ENCODE data around the gene TMEM218. TPM values are rescaled to one million over a fixed set of nuclear protein-coding genes. Genes with fewer than 3 reads are reported as not detected.
"Not testable (repeated sequence)": the region's sequence is repeated elsewhere in the genome, so short reads cannot be mapped to it uniquely, and the experiment has no call there.

Gene TMEM218
- total RNA-seq, 1 donor from 2014 or later: 15.8 TPM

- H3K27me3 Mint-ChIP-seq (ENCODE audit: unreplicated experiment): no peaks in the 10 kb centered on the region
These were observed 19.4 kb downstream of the TMEM218 start for GRCh38 chr11:125091877-125092664.

DNA sequence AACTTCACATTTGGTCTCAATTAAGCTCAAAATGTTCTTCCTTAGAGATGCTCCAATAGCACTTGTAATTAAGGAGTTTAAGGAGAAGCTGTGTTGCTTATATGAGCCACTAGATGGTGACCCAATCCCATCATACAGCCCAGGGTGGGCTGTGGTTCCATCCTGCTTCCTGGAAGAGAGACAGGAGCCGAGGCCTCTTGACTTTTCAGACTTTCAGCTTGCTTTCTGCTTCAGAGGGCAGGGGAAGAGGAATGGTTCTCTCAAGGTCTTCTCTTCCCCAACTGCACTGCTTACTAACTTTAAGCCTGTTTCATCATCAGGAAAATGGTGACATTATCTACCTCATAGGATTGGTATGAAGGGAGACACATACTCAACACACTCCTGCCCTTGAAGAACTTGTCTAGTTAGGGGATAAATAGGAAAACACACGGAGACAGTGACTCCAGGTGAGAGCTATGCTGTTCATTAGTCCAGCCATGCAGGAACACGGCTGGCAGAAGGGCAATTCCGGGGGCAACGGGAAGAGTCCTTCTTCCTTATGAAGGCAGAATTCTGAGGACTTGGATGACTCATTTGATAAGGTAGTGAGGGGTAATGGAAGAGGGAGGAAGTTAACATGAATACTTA, 20.1 kb downstream of the TMEM218 start:
- peak; percentile 51 for DNase-seq
- no peaks in the 10 kb centered on the region for H3K36me3 Mint-ChIP-seq (ENCODE audit: unreplicated experiment)
- H3K9me3 Mint-ChIP-seq (ENCODE audit: unreplicated experiment): no peaks in the 10 kb centered on the region
- H3K4me1 Mint-ChIP-seq (ENCODE audit: low read depth, unreplicated experiment): peaks cover 7% of the 10 kb centered on the region
- H3K4me3 Mint-ChIP-seq (ENCODE audit: unreplicated experiment): no peak overlapping the region
- TF ChIP-seq, protein P1, sequence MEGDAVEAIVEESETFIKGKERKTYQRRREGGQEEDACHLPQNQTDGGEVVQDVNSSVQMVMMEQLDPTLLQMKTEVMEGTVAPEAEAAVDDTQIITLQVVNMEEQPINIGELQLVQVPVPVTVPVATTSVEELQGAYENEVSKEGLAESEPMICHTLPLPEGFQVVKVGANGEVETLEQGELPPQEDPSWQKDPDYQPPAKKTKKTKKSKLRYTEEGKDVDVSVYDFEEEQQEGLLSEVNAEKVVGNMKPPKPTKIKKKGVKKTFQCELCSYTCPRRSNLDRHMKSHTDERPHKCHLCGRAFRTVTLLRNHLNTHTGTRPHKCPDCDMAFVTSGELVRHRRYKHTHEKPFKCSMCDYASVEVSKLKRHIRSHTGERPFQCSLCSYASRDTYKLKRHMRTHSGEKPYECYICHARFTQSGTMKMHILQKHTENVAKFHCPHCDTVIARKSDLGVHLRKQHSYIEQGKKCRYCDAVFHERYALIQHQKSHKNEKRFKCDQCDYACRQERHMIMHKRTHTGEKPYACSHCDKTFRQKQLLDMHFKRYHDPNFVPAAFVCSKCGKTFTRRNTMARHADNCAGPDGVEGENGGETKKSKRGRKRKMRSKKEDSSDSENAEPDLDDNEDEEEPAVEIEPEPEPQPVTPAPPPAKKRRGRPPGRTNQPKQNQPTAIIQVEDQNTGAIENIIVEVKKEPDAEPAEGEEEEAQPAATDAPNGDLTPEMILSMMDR (IDR thresholded peaks at IDR 0.05; ENCODE audit: partially characterized antibody, unreplicated experiment): peak; percentile 75
- no peak overlapping the region for H3K27ac Mint-ChIP-seq (ENCODE audit: unreplicated experiment)
- no peaks in the 10 kb centered on the region for H3K27me3 Mint-ChIP-seq (ENCODE audit: unreplicated experiment)

More at GRCh38 chr11:125091877-125092664, 19.4 kb downstream of the TMEM218 start:
- Mint-ChIP-seq H3K27ac (ENCODE audit: unreplicated experiment) (no peak overlapping the region), H3K4me1 (ENCODE audit: low read depth, unreplicated experiment) (peaks cover 7% of the 10 kb centered on the region), H3K4me3 (ENCODE audit: unreplicated experiment) (no peak overlapping the region), H3K36me3 (ENCODE audit: unreplicated experiment) (no peaks in the 10 kb centered on the region), H3K9me3 (ENCODE audit: unreplicated experiment) (no peaks in the 10 kb centered on the region)
- no peak for DNase-seq
- TF ChIP-seq, protein P1 (IDR thresholded peaks at IDR 0.05; ENCODE audit: partially characterized antibody, unreplicated experiment): no peak

DNA sequence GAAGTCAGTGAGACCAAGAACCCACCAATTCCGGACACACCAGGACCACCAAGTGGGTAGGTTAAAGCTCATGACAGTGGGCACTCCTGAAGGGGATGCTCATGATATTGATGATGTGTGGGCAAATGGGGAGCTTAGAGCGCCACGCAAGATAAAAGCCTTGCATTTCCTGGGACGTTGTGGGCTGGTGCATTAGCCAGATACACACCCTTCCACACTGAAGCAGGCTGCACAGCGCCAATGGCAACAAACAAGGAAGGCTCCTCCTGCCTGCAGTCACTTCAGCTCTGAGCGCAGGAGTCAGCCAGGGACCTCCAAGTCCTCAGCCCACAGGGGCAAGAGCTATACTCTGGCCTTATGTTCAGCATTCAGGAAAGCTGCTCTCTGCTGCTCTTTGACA, 20.6 kb downstream of the TMEM218 start:
- TF ChIP-seq, protein P1 (IDR thresholded peaks at IDR 0.05; ENCODE audit: partially characterized antibody, unreplicated experiment): no peak
- Mint-ChIP-seq H3K4me3 (ENCODE audit: unreplicated experiment) (no peak overlapping the region), H3K27me3 (ENCODE audit: unreplicated experiment) (peaks cover 2% of the 10 kb centered on the region), H3K36me3 (ENCODE audit: unreplicated experiment) (no peaks in the 10 kb centered on the region), H3K27ac (ENCODE audit: unreplicated experiment) (no peak overlapping the region), H3K9me3 (ENCODE audit: unreplicated experiment) (peaks cover 2% of the 10 kb centered on the region), H3K4me1 (ENCODE audit: low read depth, unreplicated experiment) (peaks cover 7% of the 10 kb centered on the region)
- no peak for DNase-seq

DNA sequence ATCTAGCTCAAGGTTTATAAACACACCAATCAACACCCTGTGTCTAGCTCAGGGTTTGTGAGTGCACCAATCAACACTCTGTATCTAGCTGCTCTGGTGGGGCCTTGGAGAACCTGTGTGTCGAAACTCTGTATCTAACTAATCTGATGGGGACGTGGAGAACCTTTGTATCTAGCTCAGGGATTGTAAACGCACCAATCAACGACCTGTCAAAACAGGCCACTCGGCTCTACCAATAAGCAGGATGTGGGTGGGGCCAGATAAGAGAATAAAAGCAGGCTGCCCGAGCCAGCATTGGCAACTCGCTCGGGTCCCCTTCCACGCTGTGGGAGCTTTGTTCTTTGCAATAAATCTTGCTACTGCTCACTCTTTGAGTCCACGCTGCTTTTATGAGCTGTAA, 21.3 kb downstream of the TMEM218 start:
- not testable (repeated sequence) for H3K36me3 Mint-ChIP-seq (ENCODE audit: unreplicated experiment); H3K9me3 Mint-ChIP-seq (ENCODE audit: unreplicated experiment); H3K27me3 Mint-ChIP-seq (ENCODE audit: unreplicated experiment); H3K4me3 Mint-ChIP-seq (ENCODE audit: unreplicated experiment); H3K4me1 Mint-ChIP-seq (ENCODE audit: low read depth, unreplicated experiment); H3K27ac Mint-ChIP-seq (ENCODE audit: unreplicated experiment); DNase-seq

- not testable (repeated sequence) for H3K36me3 Mint-ChIP-seq (ENCODE audit: unreplicated experiment); H3K4me3 Mint-ChIP-seq (ENCODE audit: unreplicated experiment); DNase-seq; H3K27ac Mint-ChIP-seq (ENCODE audit: unreplicated experiment); H3K9me3 Mint-ChIP-seq (ENCODE audit: unreplicated experiment); H3K4me1 Mint-ChIP-seq (ENCODE audit: low read depth, unreplicated experiment); H3K27me3 Mint-ChIP-seq (ENCODE audit: unreplicated experiment)
These were observed 21.9 kb downstream of the TMEM218 start for GRCh38 chr11:125089481-125089880.
